Occipital lobe (tissue), 2 donors: ENCODE results near the gene AKT2. TPM values are rescaled to one million over a fixed set of nuclear protein-coding genes. Genes with fewer than 3 reads are reported as not detected.

Source experiments
- DNase-seq: peaks from one replicate; lab custom pipeline; 2025; lab: John Stamatoyannopoulos, UW
- total RNA-seq: library from RNA; depleted of rRNA; stranded (reverse); fragments of >200 nt; gene quantifications from one replicate; pipeline ENCODE4 v1.2.3, GENCODE V29; 2014

Gene AKT2
- total RNA-seq, 1 donor from 2014 or later: 51.8 TPM

DNA sequence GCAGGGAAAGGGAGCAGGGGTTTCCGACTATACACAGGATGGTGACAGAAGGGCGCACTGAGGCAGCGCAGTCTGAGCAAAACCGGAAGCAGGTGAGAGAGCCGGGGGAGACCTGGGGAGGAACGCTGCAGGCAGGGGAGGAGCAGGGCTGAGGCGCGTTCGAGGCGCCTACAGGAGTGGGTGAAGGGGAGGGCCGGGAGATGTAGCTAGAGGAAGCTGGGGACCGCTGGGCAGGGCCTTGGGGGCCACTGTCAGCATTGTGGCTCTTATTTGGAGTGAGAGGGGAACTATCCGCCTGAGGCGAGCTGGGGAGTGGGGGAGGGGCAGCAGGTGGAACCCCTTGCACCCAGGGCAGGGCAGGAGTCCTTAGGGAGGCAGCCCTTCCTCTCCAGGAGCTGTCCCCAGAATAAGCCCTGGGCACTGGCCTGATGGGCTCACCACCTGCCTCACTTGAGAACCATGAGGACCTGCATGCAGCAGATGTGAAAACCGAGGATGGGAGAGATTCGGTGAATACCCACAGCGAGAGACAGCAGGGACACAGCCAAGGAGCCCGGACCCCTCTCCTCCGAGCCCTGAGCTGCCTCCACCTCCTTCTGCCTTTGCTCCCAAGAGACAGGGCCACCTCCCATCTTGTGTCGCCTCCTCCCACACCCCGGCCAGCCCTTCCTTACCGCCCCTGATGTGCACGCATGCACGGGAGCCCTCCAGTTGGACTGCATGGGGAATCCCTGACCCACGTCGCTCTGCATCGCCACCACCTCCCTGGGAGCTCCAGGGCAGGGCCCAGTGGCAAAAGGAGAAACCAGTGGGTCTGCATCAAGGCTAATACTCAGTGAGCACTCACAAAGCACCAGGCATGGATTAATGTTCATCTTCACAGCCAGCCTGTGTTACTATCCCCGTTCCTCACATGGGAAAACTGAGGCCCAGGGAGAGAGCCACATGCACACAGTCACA, 10.3 kb downstream of the AKT2 start:
- DNase-seq: no peak

DNA sequence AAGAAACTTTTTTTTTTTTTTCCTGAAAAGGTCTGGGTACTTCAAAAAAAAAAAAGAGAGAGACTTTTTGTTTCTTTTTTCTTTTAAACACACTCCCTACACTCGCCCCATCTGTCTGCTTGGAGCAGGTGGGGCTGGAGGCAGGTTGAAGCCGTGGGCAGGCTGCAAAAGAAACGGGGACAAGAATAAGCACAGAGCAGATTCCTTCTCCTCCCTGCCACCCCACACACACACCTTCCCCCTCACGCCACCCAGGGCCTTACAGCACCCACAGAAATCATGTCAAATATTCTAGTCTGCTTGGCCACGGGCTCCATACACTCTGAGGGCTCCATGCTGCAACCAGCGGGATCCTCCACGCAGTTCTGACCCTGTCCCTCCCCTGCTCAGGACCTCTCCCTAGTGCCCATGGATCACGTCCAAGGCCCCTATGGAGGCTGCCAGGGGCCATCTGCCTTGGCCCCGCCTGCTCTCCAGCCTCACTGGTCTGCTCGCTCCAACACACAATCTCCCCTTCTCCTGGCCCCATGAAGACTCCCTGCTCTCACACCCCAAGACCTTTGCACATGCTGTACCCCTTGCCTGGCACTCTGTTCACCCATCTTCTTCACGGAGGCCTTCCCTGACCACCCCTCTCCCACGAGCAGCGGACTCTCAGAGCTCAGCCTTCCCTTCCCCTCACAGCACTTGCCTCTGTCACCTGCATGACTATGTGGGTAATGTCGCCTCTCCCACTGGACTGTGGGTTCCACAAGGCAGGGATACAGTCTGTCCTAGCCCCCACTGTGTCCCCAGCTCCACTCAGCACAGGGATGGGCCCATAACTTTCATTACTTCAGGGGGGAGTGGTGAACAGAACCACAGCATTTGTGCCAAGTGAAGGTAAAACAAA, 11.4 kb downstream of the AKT2 start:
- peak; percentile 45 for DNase-seq

- no peak for DNase-seq
Measured at GRCh38 chr19:40272261-40272660, 12.9 kb downstream of the AKT2 start.

DNA sequence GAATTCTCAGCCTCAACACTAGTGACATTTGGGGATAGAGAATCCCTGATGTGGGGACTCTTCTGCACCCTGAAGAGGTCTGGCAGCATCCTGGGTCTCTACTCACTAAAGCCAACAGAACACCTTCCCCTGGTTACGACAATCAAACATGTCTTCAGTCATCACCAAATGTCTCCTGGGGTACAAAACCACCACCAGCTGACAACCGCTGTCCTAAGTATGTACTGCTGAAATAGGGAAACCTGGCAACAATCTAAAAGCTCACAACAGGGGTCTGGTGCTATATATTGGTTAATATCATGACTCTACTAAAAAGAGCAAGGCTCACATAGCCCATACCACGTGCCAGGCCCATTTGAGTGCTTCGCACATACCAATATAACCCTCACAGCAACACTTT, 13.4 kb downstream of the AKT2 start:
- DNase-seq: no peak

DNA sequence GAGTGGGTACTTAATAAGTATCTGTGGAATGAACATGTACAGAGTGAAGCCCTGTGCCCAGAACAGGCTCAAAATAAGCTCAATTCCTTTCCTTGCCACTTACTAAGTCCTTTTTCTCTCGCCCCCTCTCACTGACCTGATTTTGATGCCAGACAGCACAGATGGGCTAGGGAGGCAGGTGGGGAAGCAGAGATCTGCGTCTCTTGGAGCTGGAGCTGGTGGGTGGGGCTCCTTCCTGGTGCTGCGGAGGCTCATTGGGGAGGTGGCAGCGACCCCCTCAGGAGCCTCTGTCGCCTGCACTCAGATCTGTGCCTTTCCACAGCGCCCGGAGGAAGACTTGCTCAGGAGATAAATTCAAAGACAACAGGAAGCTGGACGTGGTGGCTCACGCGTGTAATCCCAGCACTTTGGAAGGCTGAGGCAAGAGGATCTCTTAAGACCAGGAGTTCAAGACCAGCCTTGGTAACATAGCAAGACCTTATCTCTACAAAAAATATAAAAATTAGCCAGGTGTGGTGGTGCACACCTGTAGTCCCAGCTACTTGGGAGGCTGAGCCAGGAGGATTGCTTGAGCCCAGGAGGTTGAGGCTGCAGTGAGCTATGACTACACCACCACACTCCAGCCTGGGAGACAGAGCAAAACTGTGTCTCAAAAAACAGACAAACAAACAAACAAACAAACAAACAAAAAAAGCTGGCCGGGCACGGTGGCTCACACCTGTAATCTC, 14.6 kb downstream of the AKT2 start:
- DNase-seq: peak; percentile 73

DNA sequence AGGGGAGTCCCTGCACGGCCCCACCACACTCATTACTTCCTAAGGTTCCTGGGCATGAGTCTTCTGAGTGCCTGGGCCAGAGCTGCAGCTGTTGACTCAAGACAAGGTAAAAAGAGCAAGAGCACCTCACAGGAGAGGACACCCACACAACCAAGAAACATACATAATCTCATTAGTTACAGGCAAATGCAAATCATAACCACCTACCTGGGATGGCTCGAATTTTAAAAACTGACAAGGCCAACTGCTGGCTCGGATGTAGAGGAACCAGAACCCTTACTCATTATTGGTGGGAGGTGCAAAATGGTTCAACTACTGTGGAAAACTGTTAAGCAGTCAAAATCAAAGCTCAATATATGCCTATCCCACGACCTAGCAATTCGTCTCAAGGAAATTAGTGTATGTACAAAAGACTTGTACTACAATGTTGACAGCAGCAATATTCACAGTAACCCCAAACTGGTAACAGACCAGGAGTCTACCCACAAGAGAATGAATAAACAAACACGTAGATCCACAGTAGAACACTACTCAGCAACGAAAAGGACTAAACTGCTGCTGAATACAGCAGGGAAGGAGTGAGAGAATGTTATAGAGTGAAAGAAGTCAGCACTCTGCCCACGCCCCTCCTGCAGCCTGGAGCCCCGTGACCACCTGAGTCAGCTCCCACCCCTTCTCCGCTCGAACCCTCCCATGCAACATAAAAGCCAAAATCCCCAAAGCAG, 15.8 kb downstream of the AKT2 start:
- DNase-seq: no peak

- no peak for DNase-seq
Measured at GRCh38 chr19:40267601-40267997, 17.5 kb downstream of the AKT2 start.

DNA sequence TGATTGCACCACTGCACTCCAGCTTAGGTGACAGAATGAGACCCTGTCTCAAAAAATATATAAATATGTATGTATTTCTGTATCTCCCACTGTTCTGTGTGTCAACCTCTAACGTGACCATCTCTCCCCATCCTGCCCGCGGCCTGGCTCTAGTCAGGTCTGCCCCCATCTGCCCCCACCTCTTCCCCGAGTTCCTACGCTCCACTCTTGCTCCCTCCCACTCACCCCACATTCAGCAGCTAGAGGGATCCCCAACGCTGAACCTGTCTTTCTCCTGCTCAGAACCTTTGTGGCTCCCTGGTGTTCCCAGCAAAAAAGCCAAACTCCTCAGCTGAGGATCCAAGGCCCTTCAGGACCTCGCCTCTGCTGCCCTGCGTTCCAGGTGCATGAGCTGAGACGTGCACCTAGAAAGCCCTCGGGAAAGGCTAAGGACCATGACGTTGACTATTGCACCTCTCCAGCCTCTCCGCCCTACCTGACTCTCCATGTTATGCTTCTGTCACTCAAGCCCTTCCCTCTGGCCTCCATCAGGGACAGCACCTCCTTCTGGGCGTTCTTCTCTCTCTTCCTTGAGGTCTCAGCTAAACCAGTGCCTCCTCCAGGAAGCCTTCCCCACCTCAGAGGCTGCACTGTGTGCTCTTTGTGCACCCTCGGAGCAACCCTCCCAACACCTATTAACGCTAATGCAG, 18.1 kb downstream of the AKT2 start:
- DNase-seq: no peak

- DNase-seq: no peak
Measured at GRCh38 chr19:40266119-40266518, 19.0 kb downstream of the AKT2 start.

- DNase-seq: no peak
Measured at GRCh38 chr19:40265763-40266099, 19.4 kb downstream of the AKT2 start.

- no peak for DNase-seq
Measured at GRCh38 chr19:40265055-40265762, 19.9 kb downstream of the AKT2 start.

DNA sequence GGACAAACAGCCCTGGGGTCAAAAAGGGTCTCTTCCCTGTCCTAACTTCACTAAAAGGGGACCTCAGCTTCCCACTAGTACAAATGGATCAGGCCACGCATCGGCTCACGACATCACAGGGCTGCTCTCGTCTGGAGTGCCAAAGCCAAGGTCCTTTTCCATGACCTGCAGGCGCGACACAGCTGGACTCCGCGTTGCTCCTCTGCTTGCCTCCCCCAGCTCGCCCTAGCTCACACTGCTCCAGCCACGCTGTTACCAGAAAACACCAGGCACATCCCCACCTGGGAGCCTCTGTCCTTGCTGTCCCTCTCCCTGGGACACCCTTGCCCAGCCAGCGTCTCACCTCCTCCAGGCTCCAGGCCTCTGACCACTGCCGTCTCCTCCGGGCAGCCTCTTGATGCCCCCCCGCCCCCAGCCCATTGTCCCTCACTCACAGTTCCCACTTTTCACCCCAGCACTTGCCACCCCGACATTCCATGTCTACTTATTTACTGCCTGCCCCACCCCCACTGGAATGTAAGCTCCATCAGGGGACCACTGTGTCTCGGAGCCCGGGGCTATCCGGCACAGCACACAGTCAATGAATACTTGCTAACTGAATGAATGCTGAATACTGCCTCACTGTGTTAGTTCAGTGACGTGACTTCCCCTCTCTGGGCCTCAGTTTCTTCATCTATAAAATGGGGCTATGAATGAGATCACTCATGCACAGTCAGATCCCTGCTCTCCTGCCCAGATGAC, 20.7 kb downstream of the AKT2 start:
- DNase-seq: no peak

- no peak for DNase-seq
Measured at GRCh38 chr19:40263440-40264313, 21.5 kb downstream of the AKT2 start.

DNA sequence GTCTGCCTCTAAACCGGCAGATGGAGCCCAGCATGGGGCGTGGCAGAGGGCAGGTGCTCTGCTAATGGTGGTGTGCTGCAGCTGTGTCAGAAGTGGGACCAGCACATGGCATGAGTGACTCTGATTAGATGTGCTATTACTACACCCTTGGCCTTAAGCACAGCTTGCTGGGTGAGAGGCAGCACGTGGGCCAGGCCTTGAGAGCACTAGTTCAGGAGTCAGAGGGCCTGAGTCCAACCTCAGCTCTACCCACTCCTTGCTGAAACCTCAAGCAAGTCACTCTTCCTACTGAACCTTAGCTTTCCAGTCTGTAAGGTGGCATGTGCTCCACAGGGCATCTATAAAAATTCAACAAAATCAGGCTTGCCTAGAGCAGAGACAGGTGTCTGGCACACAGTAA, 22.7 kb downstream of the AKT2 start:
- no peak for DNase-seq

- DNase-seq: no peak
Measured at GRCh38 chr19:40261631-40262030, 23.5 kb downstream of the AKT2 start.

DNA sequence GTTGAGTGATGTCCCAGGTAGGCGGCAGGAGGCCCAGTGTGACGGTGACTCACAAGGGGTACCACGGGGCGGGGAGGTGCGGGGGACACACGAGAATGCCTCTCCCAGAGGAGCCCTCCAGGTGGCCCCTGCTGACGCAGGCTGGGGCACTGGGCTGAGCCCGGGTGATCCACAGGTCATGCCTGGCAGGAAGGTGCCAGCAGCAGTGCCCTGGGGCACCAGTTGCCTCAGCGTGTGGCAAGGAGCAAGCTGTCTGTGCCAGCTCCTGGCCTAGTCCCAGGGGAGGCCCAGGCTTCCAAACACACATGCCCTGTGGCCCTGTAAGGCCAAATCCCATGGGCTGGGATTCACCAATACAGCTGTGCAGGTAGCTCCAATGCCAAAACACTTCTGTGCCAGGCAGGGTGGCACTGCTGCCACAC, 28.0 kb downstream of the AKT2 start:
- DNase-seq: no peak

- DNase-seq: no peak
Measured at GRCh38 chr19:40256512-40256911, 28.6 kb downstream of the AKT2 start.

DNA sequence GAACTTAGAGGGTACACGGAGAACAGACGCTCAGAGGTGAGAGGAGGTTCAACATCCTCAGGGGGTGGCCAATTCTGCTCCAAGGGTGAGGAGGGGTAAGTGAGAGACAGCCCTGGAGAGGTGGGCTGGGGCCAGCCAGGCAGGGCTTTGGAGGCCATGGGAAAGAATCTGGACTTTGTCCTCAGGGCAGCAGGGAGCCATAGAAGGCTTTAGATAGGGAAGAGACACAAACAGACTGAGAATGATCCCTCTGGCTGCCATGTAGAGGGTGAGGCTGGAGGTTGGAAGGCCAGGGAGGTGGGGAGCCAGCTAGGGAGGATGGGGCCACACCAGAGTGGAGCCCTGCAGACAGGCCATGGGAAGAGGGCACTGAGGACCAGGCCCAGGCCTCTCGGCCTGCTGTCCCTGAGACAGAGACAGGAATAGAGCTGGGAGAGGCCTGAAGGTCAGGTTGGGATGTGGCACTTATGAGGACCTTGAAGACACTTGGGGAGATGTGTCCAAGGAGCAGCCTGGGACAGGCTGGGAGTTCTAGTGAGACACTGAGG, 29.5 kb downstream of the AKT2 start:
- DNase-seq: no peak
